Gastrocnemius medialis (tissue), 4 donors: ENCODE results near the gene SERPINB6. TPM values are rescaled to one million over a fixed set of nuclear protein-coding genes. Genes with fewer than 3 reads are reported as not detected.

Source experiments
- ATAC-seq, 2 donors: fragments of 150-250 bp; one replicate each; pipeline ENCODE4 v1.9.1; 2016
- DNase-seq, 2 donors: peaks; one replicate each; pipeline ENCODE4 v3.0.0-alpha.2; 2019
- H3K27ac ChIP-seq, 4 donors: fragments of 200-600 bp; sonication (generic); 1 replicate in 1 of 4; 2 replicates in 3 of 4; pipeline ENCODE4 v1.5.1; 2016 to 2018; ENCODE audit warnings: mild to moderate bottlenecking in 2 of 4, moderate library complexity in 1 of 4
- H3K27me3 ChIP-seq, 3 donors: fragments of 200-600 bp; sonication (generic) in 2 of 3; 1 replicate in 1 of 3; 2 replicates in 2 of 3; pipeline versions ENCODE4 v1.5.1 to v1.6.0; 2016 to 2019; ENCODE audit warnings: mild to moderate bottlenecking in 1 of 3, moderate library complexity in 1 of 3
- H3K36me3 ChIP-seq, 2 donors: fragments of 200-600 bp; sonication (generic) in 1 of 2; one replicate each; pipeline ENCODE4 v1.5.1; 2017 to 2018
- H3K4me1 ChIP-seq, 2 donors: fragments of 200-600 bp; sonication (generic) in 1 of 2; one replicate each; pipeline ENCODE4 v1.5.1; 2016 to 2017; ENCODE audit warnings: mild to moderate bottlenecking in 2 of 2
- H3K4me3 ChIP-seq, 4 donors: fragments of 200-600 bp; sonication (generic) in 3 of 4; 1 replicate in 1 of 4; 2 replicates in 3 of 4; pipeline ENCODE4 v1.5.1; 2016 to 2019; ENCODE audit warnings: mild to moderate bottlenecking in 2 of 4
- H3K9me3 ChIP-seq, 3 donors: fragments of 200-600 bp; sonication (generic) in 2 of 3; 1 replicate in 1 of 3; 2 replicates in 2 of 3; pipeline ENCODE4 v1.5.1; 2016 to 2019
- CTCF ChIP-seq, 5 experiments: fragments of 450-650 bp in 3 of 5; fragments of 200-600 bp in 2 of 5; sonication (generic) in 2 of 5; IDR thresholded peaks in 4 of 5; conservative IDR thresholded peaks in 1 of 5; 1 replicate in 4 of 5; 2 replicates in 1 of 5; pipeline ENCODE4 v1.5.1; 2016 to 2019; ENCODE audit warnings: antibody characterized with exemption in 5 of 5, mild to moderate bottlenecking in 3 of 5, moderate library complexity in 3 of 5
- POLR2A ChIP-seq, 2 donors: fragments of 450-650 bp; IDR thresholded peaks; one replicate each; pipeline ENCODE4 v1.6.1; 2017; ENCODE audit warnings: antibody characterized with exemption in 2 of 2, mild to moderate bottlenecking in 2 of 2, moderate library complexity in 2 of 2
- in situ Hi-C, 4 donors: fragments of 200-750 bp; cut with MboI; loops; one replicate each; pipeline versions ENCODE4 v1.15.0 to v1.8.0; 2017; ENCODE audit warnings: low sequenced_read_pairs in 4 of 4
- intact Hi-C: fragments of 100-400 bp; cut with DNase I; formaldehyde crosslinking; loops from one replicate; pipeline ENCODE4 v1.15.1; 2023; ENCODE audit warnings: low total_unique reads
- total RNA-seq, 4 donors: library from RNA; depleted of rRNA; stranded (reverse); fragments of >200 nt; gene quantifications; one replicate each; pipeline versions ENCODE4 v1.1.0 to v1.2.3, GENCODE V29; 2016

Gene SERPINB6
- total RNA-seq, 4 donors from 2014 or later: 114 to 260 (median 189) TPM

- no peak overlapping the region for H3K4me3 ChIP-seq
- peaks cover 42 to 83% of the 10 kb centered on the region in 2 donors for H3K4me1 ChIP-seq
- TF ChIP-seq CTCF (IDR thresholded peaks at IDR 0.05 in 4 of 5, conservative IDR thresholded peaks at IDR 0.05 in 1 of 5) (no peak), POLR2A (IDR thresholded peaks at IDR 0.05) (no peak)
- H3K9me3 ChIP-seq: no peaks in the 10 kb centered on the region
- DNase-seq (no peak), ATAC-seq (no peak)
- no peaks in the 10 kb centered on the region for H3K27me3 ChIP-seq
- in situ Hi-C loops: no loop called here
- H3K27ac ChIP-seq: peak overlapping the region in 2 of 4 donors; percentile 31 to 99
- intact Hi-C loops: no loop called here
- H3K36me3 ChIP-seq: no peaks in the 10 kb centered on the region
These were observed 11.3 kb downstream of the SERPINB6 start for GRCh38 chr6:2959909-2960719.

- H3K27ac ChIP-seq: peak overlapping the region; percentile 70 to 99 (median 82)
- peaks cover 42 to 78% of the 10 kb centered on the region in 2 donors for H3K4me1 ChIP-seq
- intact Hi-C loops (no loop called here), in situ Hi-C loops (no loop called here)
- no peaks in the 10 kb centered on the region for H3K9me3 ChIP-seq
- TF ChIP-seq CTCF (IDR thresholded peaks at IDR 0.05 in 4 of 5, conservative IDR thresholded peaks at IDR 0.05 in 1 of 5) (no peak), POLR2A (IDR thresholded peaks at IDR 0.05) (no peak)
- H3K27me3 ChIP-seq: no peaks in the 10 kb centered on the region
- no peak for DNase-seq
- no peak overlapping the region for H3K4me3 ChIP-seq
- ATAC-seq: no peak
- H3K36me3 ChIP-seq: peaks cover 0 to 5% of the 10 kb centered on the region in 2 donors
These were observed 12.6 kb downstream of the SERPINB6 start for GRCh38 chr6:2958776-2959175.

GRCh38 chr6:2958331-2958711 is 13.0 kb downstream of the SERPINB6 start:
- ATAC-seq (no peak), DNase-seq (peak; percentile 29 to 55)
- peak overlapping the region; percentile 70 to 99 (median 82) for H3K27ac ChIP-seq
- no peak for TF ChIP-seq CTCF (IDR thresholded peaks at IDR 0.05 in 4 of 5, conservative IDR thresholded peaks at IDR 0.05 in 1 of 5)
- TF ChIP-seq POLR2A (IDR thresholded peaks at IDR 0.05): no peak
- intact Hi-C loops: no loop called here
- H3K9me3 ChIP-seq: no peaks in the 10 kb centered on the region
- peaks cover 42 to 73% of the 10 kb centered on the region in 2 donors for H3K4me1 ChIP-seq
- peaks cover 0 to 8% of the 10 kb centered on the region in 2 donors for H3K36me3 ChIP-seq
- in situ Hi-C loops: no loop called here
- H3K27me3 ChIP-seq: no peaks in the 10 kb centered on the region
- no peak overlapping the region for H3K4me3 ChIP-seq

GRCh38 chr6:2957696-2958330 is 13.6 kb downstream of the SERPINB6 start:
- in situ Hi-C loops: no loop called here
- DNase-seq: peak; percentile 77 to 83
- peak; percentile 85 for ATAC-seq

More at GRCh38 chr6:2957696-2958330, 13.6 kb downstream of the SERPINB6 start:
- Histone ChIP-seq H3K36me3 (peaks cover 0 to 8% of the 10 kb centered on the region in 2 donors), H3K27ac (peak overlapping the region; percentile 70 to 99 (median 82)), H3K27me3 (no peaks in the 10 kb centered on the region), H3K4me3 (no peak overlapping the region), H3K9me3 (no peaks in the 10 kb centered on the region), H3K4me1 (peaks cover 39 to 68% of the 10 kb centered on the region in 2 donors)
- intact Hi-C loops: no loop called here
- TF ChIP-seq POLR2A (IDR thresholded peaks at IDR 0.05) (no peak), CTCF (IDR thresholded peaks at IDR 0.05 in 4 of 5, conservative IDR thresholded peaks at IDR 0.05 in 1 of 5) (no peak)
